Measurements from ENCODE around the gene MCHR1.

MCHR1 gene

GRCh38 chr22:40687706-40688105 lies 8.4 kb downstream of the MCHR1 start:
- TF ChIP-seq CTCF (conservative IDR thresholded peaks at IDR 0.05; ENCODE audit: control insufficient read depth, insufficient read depth, low read depth, low read length): no peak
- no peak overlapping the region for H3K4me3 ChIP-seq (ENCODE audit: control insufficient read depth, low read depth, low read length)
- DNase-seq (ENCODE audit: low read depth): no peak

- H3K4me3 ChIP-seq (ENCODE audit: control insufficient read depth, low read depth, low read length): no peak overlapping the region
- TF ChIP-seq CTCF (conservative IDR thresholded peaks at IDR 0.05; ENCODE audit: control insufficient read depth, insufficient read depth, low read depth, low read length): no peak
These were observed 11.1 kb downstream of the MCHR1 start for GRCh38 chr22:40690370-40690769.

GRCh38 chr22:40691532-40691931 lies 12.2 kb downstream of the MCHR1 start:
- TF ChIP-seq CTCF (conservative IDR thresholded peaks at IDR 0.05; ENCODE audit: control insufficient read depth, insufficient read depth, low read depth, low read length): no peak
- no peak for DNase-seq (ENCODE audit: low read depth)
- no peak overlapping the region for H3K4me3 ChIP-seq (ENCODE audit: control insufficient read depth, low read depth, low read length)

More at GRCh38 chr22:40690370-40690769, 11.1 kb downstream of the MCHR1 start:
- DNase-seq (ENCODE audit: low read depth): no peak

GRCh38 chr22:40694411-40694810 lies 15.1 kb downstream of the MCHR1 start:
- peak; percentile 8 for DNase-seq (ENCODE audit: low read depth)
- H3K4me3 ChIP-seq (ENCODE audit: control insufficient read depth, low read depth, low read length): no peak overlapping the region
- no peak for TF ChIP-seq CTCF (conservative IDR thresholded peaks at IDR 0.05; ENCODE audit: control insufficient read depth, insufficient read depth, low read depth, low read length)

- DNase-seq (ENCODE audit: low read depth): no peak
- TF ChIP-seq CTCF (conservative IDR thresholded peaks at IDR 0.05; ENCODE audit: control insufficient read depth, insufficient read depth, low read depth, low read length): no peak
- H3K4me3 ChIP-seq (ENCODE audit: control insufficient read depth, low read depth, low read length): no peak overlapping the region
These were observed 22.0 kb downstream of the MCHR1 start for GRCh38 chr22:40701274-40701673.

GRCh38 chr22:40703174-40703573 lies 23.9 kb downstream of the MCHR1 start:
- peak; percentile 6 for DNase-seq (ENCODE audit: low read depth)
- no peak for TF ChIP-seq CTCF (conservative IDR thresholded peaks at IDR 0.05; ENCODE audit: control insufficient read depth, insufficient read depth, low read depth, low read length)
- H3K4me3 ChIP-seq (ENCODE audit: control insufficient read depth, low read depth, low read length): no peak overlapping the region

- H3K4me3 ChIP-seq (ENCODE audit: control insufficient read depth, low read depth, low read length): no peak overlapping the region
- DNase-seq (ENCODE audit: low read depth): no peak
- TF ChIP-seq CTCF (conservative IDR thresholded peaks at IDR 0.05; ENCODE audit: control insufficient read depth, insufficient read depth, low read depth, low read length): no peak
These were observed 24.5 kb downstream of the MCHR1 start for GRCh38 chr22:40703736-40704135.
